Activated naive CD4-positive, alpha-beta T cell treated with anti-CD3 and anti-CD28 coated beads, Interleukin-2, amount 10 ng/mL, durations not matched to agents 7 days and 5 days (primary cell): Measurements from ENCODE around the gene SYT13.
"Not testable (repeated sequence)": the region's sequence is repeated elsewhere in the genome, so short reads cannot be mapped to it uniquely, and the experiment has no call there.

Experiments used
- CTCF ChIA-PET: fragments of 350-600 bp; sonication (Branson Sonifier 250); formaldehyde crosslinking; loops from one replicate; lab custom pipeline; 2021; ENCODE audit warnings: antibody characterized with exemption; lab: Charles Lee
- DNase-seq: peaks from one replicate; pipeline ENCODE4 v3.0.0-alpha.2; 2020
- H3K27ac Mint-ChIP-seq: one replicate; pipeline ENCODE4 v1.8.0; 2021; ENCODE audit warnings: mild to moderate bottlenecking, moderate library complexity, mixed read lengths
- H3K27me3 Mint-ChIP-seq: one replicate; pipeline ENCODE4 v1.8.0; 2021; ENCODE audit warnings: mild to moderate bottlenecking, mixed read lengths
- H3K36me3 Mint-ChIP-seq: one replicate; pipeline ENCODE4 v1.8.0; 2021; ENCODE audit warnings: mixed read lengths
- H3K4me1 Mint-ChIP-seq: one replicate; pipeline ENCODE4 v1.8.0; 2021; ENCODE audit warnings: mixed read lengths
- H3K4me3 Mint-ChIP-seq: one replicate; pipeline ENCODE4 v1.8.0; 2021; ENCODE audit warnings: mild to moderate bottlenecking, moderate library complexity, mixed read lengths
- H3K9me3 Mint-ChIP-seq: one replicate; pipeline ENCODE4 v1.8.0; 2021; ENCODE audit warnings: mixed read lengths

SYT13 gene

GRCh38 chr11:45259592-45259991 lies 26.5 kb downstream of the SYT13 start:
- Mint-ChIP-seq H3K9me3 (no peaks in the 10 kb centered on the region), H3K4me3 (no peak overlapping the region), H3K27ac (no peak overlapping the region), H3K27me3 (peaks cover 25% of the 10 kb centered on the region), H3K4me1 (no peaks in the 10 kb centered on the region), H3K36me3 (no peaks in the 10 kb centered on the region)
- CTCF ChIA-PET = no interaction called here
- no peak for DNase-seq

- Mint-ChIP-seq H3K4me1 (no peaks in the 10 kb centered on the region), H3K9me3 (no peaks in the 10 kb centered on the region), H3K27me3 (peaks cover 24% of the 10 kb centered on the region), H3K4me3 (no peak overlapping the region), H3K36me3 (no peaks in the 10 kb centered on the region), H3K27ac (no peak overlapping the region)
- DNase-seq = no peak
- CTCF ChIA-PET = no interaction called here
These were observed 27.1 kb downstream of the SYT13 start for GRCh38 chr11:45258982-45259530.

- DNase-seq = no peak
- CTCF ChIA-PET = no interaction called here
- Mint-ChIP-seq H3K4me3 (no peak overlapping the region), H3K36me3 (no peaks in the 10 kb centered on the region), H3K9me3 (no peaks in the 10 kb centered on the region), H3K27me3 (peaks cover 17% of the 10 kb centered on the region), H3K4me1 (no peaks in the 10 kb centered on the region), H3K27ac (no peak overlapping the region)
These were observed 32.1 kb downstream of the SYT13 start for GRCh38 chr11:45254070-45254469.

- CTCF ChIA-PET = no interaction called here
- H3K9me3 Mint-ChIP-seq = no peaks in the 10 kb centered on the region
- H3K27ac Mint-ChIP-seq = no peak overlapping the region
- DNase-seq = no peak
- H3K4me3 Mint-ChIP-seq = no peak overlapping the region
- no peaks in the 10 kb centered on the region for H3K4me1 Mint-ChIP-seq
- H3K36me3 Mint-ChIP-seq = no peaks in the 10 kb centered on the region
- H3K27me3 Mint-ChIP-seq = peaks cover 17% of the 10 kb centered on the region
These were observed 32.5 kb downstream of the SYT13 start for GRCh38 chr11:45253640-45254039.

- Mint-ChIP-seq H3K4me3 (no peak overlapping the region), H3K27me3 (peaks cover 17% of the 10 kb centered on the region), H3K9me3 (no peaks in the 10 kb centered on the region), H3K27ac (no peak overlapping the region), H3K36me3 (no peaks in the 10 kb centered on the region), H3K4me1 (no peaks in the 10 kb centered on the region)
- no peak for DNase-seq
- CTCF ChIA-PET = interaction anchor here (0.8 to 1.3 kb wide), 3 partner anchors 10 to 79 kb away, joined by 3 to 5 read pairs (median 3); no protein-coding TSS in a partner anchor
These were observed 33.3 kb downstream of the SYT13 start for GRCh38 chr11:45252877-45253276.

GRCh38 chr11:45252134-45252856 lies 33.8 kb downstream of the SYT13 start:
- CTCF ChIA-PET = interaction anchor here (0.7 to 1.3 kb wide), 4 partner anchors 10 to 293 kb away, joined by 3 to 5 read pairs (median 3); no protein-coding TSS in a partner anchor
- Mint-ChIP-seq H3K9me3 (no peaks in the 10 kb centered on the region), H3K27me3 (peaks cover 16% of the 10 kb centered on the region), H3K27ac (no peak overlapping the region), H3K4me3 (no peak overlapping the region), H3K4me1 (no peaks in the 10 kb centered on the region), H3K36me3 (no peaks in the 10 kb centered on the region)
- DNase-seq = peak; percentile 34

- H3K27ac Mint-ChIP-seq = no peak overlapping the region
- no peaks in the 10 kb centered on the region for H3K9me3 Mint-ChIP-seq
- no peaks in the 10 kb centered on the region for H3K4me1 Mint-ChIP-seq
- H3K27me3 Mint-ChIP-seq = peaks cover 12% of the 10 kb centered on the region
- no peaks in the 10 kb centered on the region for H3K36me3 Mint-ChIP-seq
- DNase-seq = no peak
- CTCF ChIA-PET = interaction anchor here (0.8 to 1.1 kb wide), 2 partner anchors 17 to 139 kb away, joined by 3 to 6 read pairs; no protein-coding TSS in a partner anchor
- no peak overlapping the region for H3K4me3 Mint-ChIP-seq
These were observed 36.0 kb downstream of the SYT13 start for GRCh38 chr11:45250035-45250718.

GRCh38 chr11:45249372-45249771 lies 36.8 kb downstream of the SYT13 start:
- H3K27me3 Mint-ChIP-seq = peaks cover 12% of the 10 kb centered on the region
- H3K4me3 Mint-ChIP-seq, CTCF ChIA-PET, DNase-seq, H3K27ac Mint-ChIP-seq, H3K4me1 Mint-ChIP-seq, H3K9me3 Mint-ChIP-seq, H3K36me3 Mint-ChIP-seq: not testable (repeated sequence)

- H3K9me3 Mint-ChIP-seq = no peaks in the 10 kb centered on the region
- H3K4me1 Mint-ChIP-seq = no peaks in the 10 kb centered on the region
- H3K27me3 Mint-ChIP-seq = peaks cover 13% of the 10 kb centered on the region
- no peak overlapping the region for H3K4me3 Mint-ChIP-seq
- no peak for DNase-seq
- CTCF ChIA-PET = interaction anchor here (1.2 kb wide), 1 partner anchor 143 kb away, joined by 3 read pairs; no protein-coding TSS in a partner anchor
- H3K27ac Mint-ChIP-seq = no peak overlapping the region
- H3K36me3 Mint-ChIP-seq = no peaks in the 10 kb centered on the region
These were observed 37.6 kb downstream of the SYT13 start for GRCh38 chr11:45248501-45249011.

- Mint-ChIP-seq H3K27me3 (peaks cover 13% of the 10 kb centered on the region), H3K4me3 (no peak overlapping the region), H3K4me1 (no peaks in the 10 kb centered on the region), H3K36me3 (no peaks in the 10 kb centered on the region), H3K27ac (no peak overlapping the region), H3K9me3 (no peaks in the 10 kb centered on the region)
- no peak for DNase-seq
- CTCF ChIA-PET = interaction anchor here (1.2 to 1.5 kb wide), 3 partner anchors 9 to 142 kb away, joined by 3 to 4 read pairs (median 3); no protein-coding TSS in a partner anchor
These were observed 38.7 kb downstream of the SYT13 start for GRCh38 chr11:45247433-45247832.

- Mint-ChIP-seq H3K27ac (no peak overlapping the region), H3K4me1 (no peaks in the 10 kb centered on the region), H3K4me3 (no peak overlapping the region), H3K9me3 (no peaks in the 10 kb centered on the region), H3K27me3 (peaks cover 13% of the 10 kb centered on the region), H3K36me3 (no peaks in the 10 kb centered on the region)
- CTCF ChIA-PET = interaction anchor here (1.3 to 2.2 kb wide), 4 partner anchors 8 to 136 kb away, joined by 3 to 8 read pairs (median 4); no protein-coding TSS in a partner anchor
- DNase-seq = no peak
These were observed 39.9 kb downstream of the SYT13 start for GRCh38 chr11:45246241-45246640.

GRCh38 chr11:45245218-45246045 lies 40.7 kb downstream of the SYT13 start:
- Mint-ChIP-seq H3K9me3 (no peaks in the 10 kb centered on the region), H3K4me3 (no peak overlapping the region), H3K27ac (no peak overlapping the region), H3K36me3 (no peaks in the 10 kb centered on the region), H3K4me1 (no peaks in the 10 kb centered on the region), H3K27me3 (peaks cover 13% of the 10 kb centered on the region)
- CTCF ChIA-PET = interaction anchor here (0.7 to 2.2 kb wide), 5 partner anchors 7 to 135 kb away, joined by 3 to 8 read pairs (median 4); no protein-coding TSS in a partner anchor
- no peak for DNase-seq

- Mint-ChIP-seq H3K36me3 (no peaks in the 10 kb centered on the region), H3K27me3 (peaks cover 9% of the 10 kb centered on the region), H3K4me1 (no peaks in the 10 kb centered on the region), H3K4me3 (no peak overlapping the region), H3K27ac (no peak overlapping the region), H3K9me3 (no peaks in the 10 kb centered on the region)
- DNase-seq = no peak
- CTCF ChIA-PET = interaction anchor here (1.0 to 1.1 kb wide), 2 partner anchors 9 to 134 kb away, joined by 3 to 5 read pairs; no protein-coding TSS in a partner anchor
These were observed 42.2 kb downstream of the SYT13 start for GRCh38 chr11:45243967-45244366.
